Pancreas (tissue), 10 donors: ENCODE data around the gene FBH1. TPM values are rescaled to one million over a fixed set of nuclear protein-coding genes. Genes with fewer than 3 reads are reported as not detected.

Source experiments
- ATAC-seq, 4 donors: fragments of 200-7000 bp; cut with Tn5 transposase; one replicate each; pipeline versions ENCODE4 v1.8.0 to v1.9.1; 2020; ENCODE audit warnings: mild to moderate bottlenecking in 4 of 4, moderate library complexity in 4 of 4
- DNase-seq, 6 donors: peaks; one replicate each; pipeline ENCODE4 v3.0.0-alpha.2; 2020
- FAIRE-seq: peaks from 2 replicates; lab custom pipeline; 2012; peaks lifted over from hg19 to GRCh38; lab: Jason Lieb, UNC
- H3K27ac ChIP-seq, 4 donors: fragments of 200-600 bp; sonication (generic); 1 replicate in 3 of 4; 2 replicates in 1 of 4; pipeline versions ENCODE4 v1.5.0 to v1.8.0; 2020
- H3K27me3 ChIP-seq, 4 donors: fragments of 200-600 bp; one replicate each; pipeline ENCODE4 v1.8.0; 2021
- H3K36me3 ChIP-seq, 3 donors: fragments of 200-600 bp; sonication (generic) in 1 of 3; one replicate each; pipeline versions ENCODE4 v1.5.0 to v1.8.0; 2020 to 2021
- H3K4me1 ChIP-seq, 3 donors: fragments of 200-600 bp; one replicate each; pipeline ENCODE4 v1.8.0; 2021
- H3K4me3 ChIP-seq, 4 donors: fragments of 200-600 bp; sonication (generic) in 2 of 4; one replicate each; pipeline versions ENCODE4 v1.5.0 to v1.8.0; 2020 to 2021
- H3K9me3 ChIP-seq, 4 donors: fragments of 200-600 bp; one replicate each; pipeline ENCODE4 v1.8.0; 2021
- CTCF ChIP-seq, 4 donors: fragments of 200-600 bp; sonication (generic) in 3 of 4; IDR thresholded peaks; one replicate each; pipeline versions ENCODE4 v1.5.0 to v1.8.0; 2021; ENCODE audit warnings: antibody characterized with exemption in 4 of 4
- WGBS, 2 donors: extraction: QIAGEN DNeasy Blood & Tissue Kit; methylation state at CpG; one replicate each; pipeline ENCODE4 v1.1.7; 2013; 5-methylcytosine and 5-hydroxymethylcytosine counted together
- intact Hi-C, 3 donors: fragments of 100-400 bp; cut with DNase I; formaldehyde crosslinking; loops; one replicate each; pipeline versions ENCODE4 v1.11.1 to v1.14.2; 2022
- polyA plus RNA-seq, 2 donors: library from polyadenylated mRNA; stranded (reverse); fragments of 200-250 nt; gene quantifications; one replicate each; pipeline ENCODE4 v1.2.3, GENCODE V29; 2013
- total RNA-seq, 6 donors: library from RNA; stranded (reverse); fragmentation: NEBNext Ultra II Directional in 4 of 6; extraction: Animal tissue kit (Norgen Biotek cat#: 25700) in 4 of 6; gene quantifications; one replicate each; pipeline versions ENCODE4 v1.2.1 to v1.2.4, GENCODE V29; 2021 to 2023
- donor health status: healthy with polysubstance abuse.
- donor health status: DM: no; HTN: no; CAD: no; lungs with moderate emphysema.
- donor health status: DM: no; HTN: no; CAD: no.
- donor health status: control.
- donor health status: control.
- donor health status: Bipolar disorder and iron deficiency.
- donor health status: DM: yes; HTN: yes; CAD: no.
- donor health status: DM: no; HTN: no; CAD: no.
- donor health status: DM: no; HTN: no; CAD: no.
- donor health status: DM: yes; HTN: yes; CAD: no.

The FBH1 gene
- total and polyA plus RNA-seq, 8 donors, result 29.5 to 51.7 (median 36.9) TPM

GRCh38 chr10:5942474-5942873 lies 52.4 kb downstream of the FBH1 start:
- Histone ChIP-seq H3K27me3 (no peaks in the 10 kb centered on the region), H3K4me3 (no peak overlapping the region), H3K4me1 (peaks cover 16 to 19% (median 19%) of the 10 kb centered on the region in 3 donors), H3K9me3 (no peaks in the 10 kb centered on the region), H3K36me3 (peaks cover 0 to under 1% (median 0%) of the 10 kb centered on the region in 3 donors), H3K27ac (peak overlapping the region in 2 of 4 donors; percentile 94 to 97)
- FAIRE-seq (no peak), DNase-seq (peak in 1 of 6 donors; percentile 56), ATAC-seq (peak in 1 of 4 donors; percentile 5)
- TF ChIP-seq CTCF (IDR thresholded peaks at IDR 0.05), result no peak
- intact Hi-C loops, result loop anchor here in 1 of 3 donors (10.0 kb wide), 1 partner anchor 72 kb away; no protein-coding TSS in a partner anchor
- 85 to 89% methylated on average over 16 of the region's 16 CpGs for WGBS, 2 donors

- DNase-seq (peak in 5 of 6 donors; percentile 43 to 71 (median 57)), FAIRE-seq (no peak), ATAC-seq (peak; percentile 31 to 54 (median 50))
- Histone ChIP-seq H3K27ac (peak overlapping the region; percentile 91 to 97 (median 94)), H3K4me1 (peaks cover 16 to 19% (median 19%) of the 10 kb centered on the region in 3 donors), H3K36me3 (no peaks in the 10 kb centered on the region), H3K9me3 (no peaks in the 10 kb centered on the region), H3K27me3 (no peaks in the 10 kb centered on the region), H3K4me3 (no peak overlapping the region)
- 24 to 33% methylated on average over 15 of the region's 15 CpGs for WGBS, 2 donors
- intact Hi-C loops, result loop anchor here in 1 of 3 donors (10.0 kb wide), 1 partner anchor 71 kb away; no protein-coding TSS in a partner anchor
- TF ChIP-seq CTCF (IDR thresholded peaks at IDR 0.05), result no peak
Observed at GRCh38 chr10:5943536-5943935, 53.5 kb downstream of the FBH1 start.

DNA sequence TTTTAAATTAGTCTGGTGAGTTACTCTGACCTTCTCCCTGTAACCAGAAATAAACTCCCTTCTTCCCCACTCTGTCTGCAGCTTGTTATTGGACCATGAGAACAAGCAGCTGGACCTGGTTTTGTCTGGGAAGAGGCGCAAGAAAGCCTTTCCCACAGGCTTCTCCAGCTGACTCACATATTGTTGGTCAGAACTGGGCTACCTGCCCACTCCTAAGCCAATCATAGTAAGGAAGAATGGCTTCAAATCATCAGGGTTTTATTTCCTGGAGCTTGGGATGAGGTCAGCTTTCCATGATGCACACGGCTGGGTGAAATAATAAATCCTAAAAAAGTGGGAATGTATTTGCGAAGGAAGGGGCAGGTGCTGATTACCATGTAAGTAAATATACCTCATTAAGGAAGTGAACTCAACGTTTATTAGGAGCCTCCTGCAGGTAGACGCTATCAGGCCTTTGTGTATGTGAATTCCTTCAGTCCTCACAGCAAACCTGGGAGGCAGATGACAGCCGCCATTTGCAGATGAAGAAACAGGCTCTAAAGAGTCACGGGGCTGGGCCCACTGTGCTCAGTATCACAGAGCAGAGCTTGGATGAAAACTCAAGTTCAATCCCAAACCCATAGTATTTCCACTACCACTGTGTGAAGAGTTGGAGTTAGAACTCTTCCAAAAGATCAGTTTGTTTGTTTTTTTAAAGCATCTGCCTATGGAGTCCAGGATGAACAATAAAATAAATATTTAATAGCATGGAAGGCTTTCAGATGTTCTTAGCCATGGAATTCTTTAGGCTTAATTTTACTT lies 54.5 kb downstream of the FBH1 start:
- no peaks in the 10 kb centered on the region for H3K9me3 ChIP-seq
- DNase-seq (peak in 4 of 6 donors; percentile 89 to 96 (median 94)), ATAC-seq (peak; percentile 85 to 92 (median 88)), FAIRE-seq (peak; percentile 66)
- H3K4me3 ChIP-seq, result no peak overlapping the region
- H3K4me1 ChIP-seq, result peaks cover 16 to 25% (median 19%) of the 10 kb centered on the region in 3 donors
- H3K36me3 ChIP-seq, result no peaks in the 10 kb centered on the region
- peak overlapping the region; percentile 91 to 97 (median 94) for H3K27ac ChIP-seq
- intact Hi-C loops, result loop anchor here in 1 of 3 donors (10.0 kb wide), 1 partner anchor 70 kb away; no protein-coding TSS in a partner anchor
- no peak for TF ChIP-seq CTCF (IDR thresholded peaks at IDR 0.05)
- WGBS, 2 donors, result 18 to 31% methylated on average over 7 of the region's 7 CpGs
- no peaks in the 10 kb centered on the region for H3K27me3 ChIP-seq

- H3K4me1 ChIP-seq, result peaks cover 16 to 29% (median 19%) of the 10 kb centered on the region in 3 donors
Observed at GRCh38 chr10:5945190-5945509, 55.1 kb downstream of the FBH1 start.

More at GRCh38 chr10:5945190-5945509, 55.1 kb downstream of the FBH1 start:
- H3K36me3 ChIP-seq, result no peaks in the 10 kb centered on the region
- WGBS, 2 donors, result 95 to 96% methylated on average over 9 of the region's 9 CpGs
- FAIRE-seq (no peak), ATAC-seq (no peak), DNase-seq (no peak)
- intact Hi-C loops, result loop anchor here in 1 of 3 donors (10.0 kb wide), 1 partner anchor 70 kb away; no protein-coding TSS in a partner anchor
- TF ChIP-seq CTCF (IDR thresholded peaks at IDR 0.05), result no peak
- no peaks in the 10 kb centered on the region for H3K27me3 ChIP-seq
- H3K27ac ChIP-seq, result peak overlapping the region; percentile 91 to 97 (median 94)
- no peak overlapping the region for H3K4me3 ChIP-seq
- no peaks in the 10 kb centered on the region for H3K9me3 ChIP-seq
